OCI-M2 (cell line): ENCODE data around the gene NFYA.
"Not testable (repeated sequence)": the region's sequence is repeated elsewhere in the genome, so short reads cannot be mapped to it uniquely, and the experiment has no call there.

Experiments
- DNase-seq: peaks from one replicate; lab custom pipeline; 2025; ENCODE audit not compliant: unreplicated experiment; lab: John Stamatoyannopoulos, UW

The NFYA gene

GRCh38 chr6:41103847-41104246 is 31.1 kb downstream of the NFYA start:
- no peak for DNase-seq

- DNase-seq, result no peak
Observed at GRCh38 chr6:41111017-41111416, 38.2 kb downstream of the NFYA start.

GRCh38 chr6:41115027-41115426 is 42.3 kb downstream of the NFYA start:
- not testable (repeated sequence) for DNase-seq

- DNase-seq, result no peak
Observed at GRCh38 chr6:41119508-41119907, 46.7 kb downstream of the NFYA start.

- no peak for DNase-seq
Observed at GRCh38 chr6:41120058-41120457, 47.3 kb downstream of the NFYA start.

GRCh38 chr6:41122373-41122772 is 49.6 kb downstream of the NFYA start:
- DNase-seq, result no peak

GRCh38 chr6:41122918-41123317 is 50.1 kb downstream of the NFYA start:
- no peak for DNase-seq

GRCh38 chr6:41125282-41125681 is 52.5 kb downstream of the NFYA start:
- no peak for DNase-seq

GRCh38 chr6:41132254-41132653 is 59.5 kb downstream of the NFYA start:
- DNase-seq, result no peak

- no peak for DNase-seq
Observed at GRCh38 chr6:41135062-41135832, 62.5 kb downstream of the NFYA start.

GRCh38 chr6:41136911-41137310 is 64.1 kb downstream of the NFYA start:
- no peak for DNase-seq

- DNase-seq, result no peak
Observed at GRCh38 chr6:41147917-41148316, 75.1 kb downstream of the NFYA start.
